Measurements from ENCODE around the gene ZNF670.
"Not testable (repeated sequence)": the region's sequence is repeated elsewhere in the genome, so short reads cannot be mapped to it uniquely, and the experiment has no call there.

The ZNF670 gene

GRCh38 chr1:247056071-247056470, 22.5 kb downstream of the ZNF670 start:
- CTCF ChIA-PET, result no interaction called here

GRCh38 chr1:247054992-247055415, 23.6 kb downstream of the ZNF670 start:
- Histone ChIP-seq H3K27ac (ENCODE audit: insufficient read depth in 1 of 2, low read depth in 1 of 2, low read length in 2 of 2, poor library complexity in 1 of 2, severe bottlenecking in 2 of 2) (no peak overlapping the region), H3K9me3 (ENCODE audit: control extremely low read depth in 1 of 5, control insufficient read depth in 4 of 5, insufficient read depth in 2 of 5, low read depth in 1 of 5, low read length in 4 of 5) (peaks cover 18 to 83% (median 39%) of the 10 kb centered on the region in 5 experiments), H3K4me1 (ENCODE audit: control extremely low read depth in 1 of 4, control insufficient read depth in 4 of 4, insufficient read depth in 4 of 4, low read length in 3 of 4) (peaks cover 0 to 2% (median under 1%) of the 10 kb centered on the region in 4 experiments), H3K36me3 (ENCODE audit: control insufficient read depth in 4 of 4, insufficient read depth in 4 of 4, low read length in 3 of 4) (peaks cover 0 to 17% (median 3%) of the 10 kb centered on the region in 4 experiments), H3K4me3 (ENCODE audit: control insufficient read depth in 1 of 7, extremely low read depth in 1 of 7, insufficient read depth in 4 of 7, low read depth in 2 of 7, low read length in 6 of 7) (no peak overlapping the region), H3K27me3 (replicated peaks in 2 of 5; ENCODE audit: control insufficient read depth in 4 of 5, insufficient read depth in 5 of 5, low read length in 4 of 5) (no peaks in the 10 kb centered on the region)
- 13% methylated on average over 2 of the region's 2 CpGs for WGBS (ENCODE audit: insufficient coverage)
- no peak for DNase-seq
- ChIA-PET POLR2A (interaction anchor here (0.6 kb wide), 1 partner anchor 173 kb away, joined by 3 read pairs; no protein-coding TSS in a partner anchor), CTCF (no interaction called here)

More at GRCh38 chr1:247056071-247056470, 22.5 kb downstream of the ZNF670 start:
- no peak for DNase-seq
- whole genome bisulfite sequencing (ENCODE audit: insufficient coverage), result no CpG with 5 or more reads among the region's 2 CpGs
- Histone ChIP-seq H3K27ac (ENCODE audit: insufficient read depth in 1 of 2, low read depth in 1 of 2, low read length in 2 of 2, poor library complexity in 1 of 2, severe bottlenecking in 2 of 2) (no peak overlapping the region), H3K4me1 (ENCODE audit: control extremely low read depth in 1 of 4, control insufficient read depth in 4 of 4, insufficient read depth in 4 of 4, low read length in 3 of 4) (peaks cover 0 to 2% (median under 1%) of the 10 kb centered on the region in 4 experiments), H3K27me3 (replicated peaks in 2 of 5; ENCODE audit: control insufficient read depth in 4 of 5, insufficient read depth in 5 of 5, low read length in 4 of 5) (no peaks in the 10 kb centered on the region), H3K9me3 (ENCODE audit: control extremely low read depth in 1 of 5, control insufficient read depth in 4 of 5, insufficient read depth in 2 of 5, low read depth in 1 of 5, low read length in 4 of 5) (peaks cover 21 to 79% (median 43%) of the 10 kb centered on the region in 5 experiments), H3K4me3 (ENCODE audit: control insufficient read depth in 1 of 7, extremely low read depth in 1 of 7, insufficient read depth in 4 of 7, low read depth in 2 of 7, low read length in 6 of 7) (no peak overlapping the region), H3K36me3 (ENCODE audit: control insufficient read depth in 4 of 4, insufficient read depth in 4 of 4, low read length in 3 of 4) (peaks cover 0 to 17% (median 4%) of the 10 kb centered on the region in 4 experiments)
- POLR2A ChIA-PET, result no interaction called here

- H3K9me3 ChIP-seq (ENCODE audit: control extremely low read depth in 1 of 5, control insufficient read depth in 4 of 5, insufficient read depth in 2 of 5, low read depth in 1 of 5, low read length in 4 of 5), result peaks cover 6 to 88% (median 49%) of the 10 kb centered on the region in 5 experiments
- WGBS (ENCODE audit: insufficient coverage), result 100% methylated on average over 2 of the region's 2 CpGs
Observed at GRCh38 chr1:247047702-247048101, 30.9 kb downstream of the ZNF670 start.

GRCh38 chr1:247047260-247047659, 31.4 kb downstream of the ZNF670 start:
- no peaks in the 10 kb centered on the region for H3K4me1 ChIP-seq (ENCODE audit: control extremely low read depth in 1 of 4, control insufficient read depth in 4 of 4, insufficient read depth in 4 of 4, low read length in 3 of 4)
- H3K36me3 ChIP-seq (ENCODE audit: control insufficient read depth in 4 of 4, insufficient read depth in 4 of 4, low read length in 3 of 4), result peaks cover 0 to 24% (median 6%) of the 10 kb centered on the region in 4 experiments
- DNase-seq, result no peak
- H3K9me3 ChIP-seq (ENCODE audit: control extremely low read depth in 1 of 5, control insufficient read depth in 4 of 5, insufficient read depth in 2 of 5, low read depth in 1 of 5, low read length in 4 of 5), result peaks cover 5 to 88% (median 49%) of the 10 kb centered on the region in 5 experiments
- WGBS (ENCODE audit: insufficient coverage), result 100% methylated on average over 1 of the region's 2 CpGs
- no peaks in the 10 kb centered on the region for H3K27me3 ChIP-seq (replicated peaks in 2 of 5; ENCODE audit: control insufficient read depth in 4 of 5, insufficient read depth in 5 of 5, low read length in 4 of 5)
- POLR2A ChIA-PET, result no interaction called here
- CTCF ChIA-PET, result no interaction called here
- no peak overlapping the region for H3K4me3 ChIP-seq (ENCODE audit: control insufficient read depth in 1 of 7, extremely low read depth in 1 of 7, insufficient read depth in 4 of 7, low read depth in 2 of 7, low read length in 6 of 7)
- H3K27ac ChIP-seq (ENCODE audit: insufficient read depth in 1 of 2, low read depth in 1 of 2, low read length in 2 of 2, poor library complexity in 1 of 2, severe bottlenecking in 2 of 2), result no peak overlapping the region

More at GRCh38 chr1:247047702-247048101, 30.9 kb downstream of the ZNF670 start:
- Histone ChIP-seq H3K36me3 (ENCODE audit: control insufficient read depth in 4 of 4, insufficient read depth in 4 of 4, low read length in 3 of 4) (peaks cover 0 to 29% (median 5%) of the 10 kb centered on the region in 4 experiments), H3K27ac (ENCODE audit: insufficient read depth in 1 of 2, low read depth in 1 of 2, low read length in 2 of 2, poor library complexity in 1 of 2, severe bottlenecking in 2 of 2) (no peak overlapping the region), H3K4me3 (ENCODE audit: control insufficient read depth in 1 of 7, extremely low read depth in 1 of 7, insufficient read depth in 4 of 7, low read depth in 2 of 7, low read length in 6 of 7) (no peak overlapping the region), H3K27me3 (replicated peaks in 2 of 5; ENCODE audit: control insufficient read depth in 4 of 5, insufficient read depth in 5 of 5, low read length in 4 of 5) (no peaks in the 10 kb centered on the region), H3K4me1 (ENCODE audit: control extremely low read depth in 1 of 4, control insufficient read depth in 4 of 4, insufficient read depth in 4 of 4, low read length in 3 of 4) (no peaks in the 10 kb centered on the region)
- CTCF ChIA-PET, result no interaction called here
- POLR2A ChIA-PET, result no interaction called here
- DNase-seq, result no peak

GRCh38 chr1:247043406-247043805, 35.2 kb downstream of the ZNF670 start:
- Histone ChIP-seq H3K27me3 (replicated peaks in 2 of 5; ENCODE audit: control insufficient read depth in 4 of 5, insufficient read depth in 5 of 5, low read length in 4 of 5) (no peaks in the 10 kb centered on the region), H3K9me3 (ENCODE audit: control extremely low read depth in 1 of 5, control insufficient read depth in 4 of 5, insufficient read depth in 2 of 5, low read depth in 1 of 5, low read length in 4 of 5) (peaks cover 8 to 90% (median 49%) of the 10 kb centered on the region in 5 experiments), H3K4me1 (ENCODE audit: control extremely low read depth in 1 of 4, control insufficient read depth in 4 of 4, insufficient read depth in 4 of 4, low read length in 3 of 4) (no peaks in the 10 kb centered on the region), H3K36me3 (ENCODE audit: control insufficient read depth in 4 of 4, insufficient read depth in 4 of 4, low read length in 3 of 4) (peaks cover 3 to 41% (median 13%) of the 10 kb centered on the region in 4 experiments), H3K27ac (ENCODE audit: insufficient read depth in 1 of 2, low read depth in 1 of 2, low read length in 2 of 2, poor library complexity in 1 of 2, severe bottlenecking in 2 of 2) (no peak overlapping the region), H3K4me3 (ENCODE audit: control insufficient read depth in 1 of 7, extremely low read depth in 1 of 7, insufficient read depth in 4 of 7, low read depth in 2 of 7, low read length in 6 of 7) (no peak overlapping the region)
- no peak for DNase-seq
- CTCF ChIA-PET, result no interaction called here
- WGBS (ENCODE audit: insufficient coverage), result 100% methylated on average over 5 of the region's 5 CpGs
- POLR2A ChIA-PET, result no interaction called here

GRCh38 chr1:247037511-247038320, 40.9 kb downstream of the ZNF670 start:
- ChIA-PET CTCF (no interaction called here), POLR2A (no interaction called here)
- Histone ChIP-seq H3K27me3 (replicated peaks in 2 of 5; ENCODE audit: control insufficient read depth in 4 of 5, insufficient read depth in 5 of 5, low read length in 4 of 5) (no peaks in the 10 kb centered on the region), H3K27ac (ENCODE audit: insufficient read depth in 1 of 2, low read depth in 1 of 2, low read length in 2 of 2, poor library complexity in 1 of 2, severe bottlenecking in 2 of 2) (no peak overlapping the region), H3K4me1 (ENCODE audit: control extremely low read depth in 1 of 4, control insufficient read depth in 4 of 4, insufficient read depth in 4 of 4, low read length in 3 of 4) (no peaks in the 10 kb centered on the region), H3K4me3 (ENCODE audit: control insufficient read depth in 1 of 7, extremely low read depth in 1 of 7, insufficient read depth in 4 of 7, low read depth in 2 of 7, low read length in 6 of 7) (peak overlapping the region in 1 of 7 experiments; percentile 10), H3K9me3 (ENCODE audit: control extremely low read depth in 1 of 5, control insufficient read depth in 4 of 5, insufficient read depth in 2 of 5, low read depth in 1 of 5, low read length in 4 of 5) (peaks cover 23 to 89% (median 44%) of the 10 kb centered on the region in 5 experiments), H3K36me3 (ENCODE audit: control insufficient read depth in 4 of 4, insufficient read depth in 4 of 4, low read length in 3 of 4) (peaks cover 35 to 69% (median 49%) of the 10 kb centered on the region in 4 experiments)
- no peak for DNase-seq
- WGBS (ENCODE audit: insufficient coverage), result 97% methylated on average over 4 of the region's 6 CpGs

- H3K4me3 ChIP-seq (ENCODE audit: control insufficient read depth in 1 of 7, extremely low read depth in 1 of 7, insufficient read depth in 4 of 7, low read depth in 2 of 7, low read length in 6 of 7); CTCF ChIA-PET; H3K27ac ChIP-seq (ENCODE audit: insufficient read depth in 1 of 2, low read depth in 1 of 2, low read length in 2 of 2, poor library complexity in 1 of 2, severe bottlenecking in 2 of 2); H3K4me1 ChIP-seq (ENCODE audit: control extremely low read depth in 1 of 4, control insufficient read depth in 4 of 4, insufficient read depth in 4 of 4, low read length in 3 of 4); DNase-seq; POLR2A ChIA-PET; H3K27me3 ChIP-seq (replicated peaks in 2 of 5; ENCODE audit: control insufficient read depth in 4 of 5, insufficient read depth in 5 of 5, low read length in 4 of 5): not testable (repeated sequence)
- peaks cover 17 to 76% (median 29%) of the 10 kb centered on the region in 5 experiments for H3K9me3 ChIP-seq (ENCODE audit: control extremely low read depth in 1 of 5, control insufficient read depth in 4 of 5, insufficient read depth in 2 of 5, low read depth in 1 of 5, low read length in 4 of 5)
- peaks cover 24 to 38% (median 31%) of the 10 kb centered on the region in 4 experiments for H3K36me3 ChIP-seq (ENCODE audit: control insufficient read depth in 4 of 4, insufficient read depth in 4 of 4, low read length in 3 of 4)
- 94% methylated on average over 3 of the region's 30 CpGs for WGBS (ENCODE audit: insufficient coverage)
Observed at GRCh38 chr1:247032306-247032705, 46.3 kb downstream of the ZNF670 start.

Data from common myeloid progenitor, CD34-positive (primary cell).